Astrocyte (in vitro differentiated cells and primary cell): ENCODE data around the gene NOD1.

Source experiments
- EZH2 ChIP-seq: IDR thresholded peaks from 2 replicates; pipeline ENCODE4 v1.6.1; 2012; ENCODE audit warnings: mild to moderate bottlenecking, low read length, inconsistent platforms; ENCODE audit not compliant: insufficient read depth
- TF ChIP-seq, protein P1 (sequence below): IDR thresholded peaks from 2 replicates; pipeline ENCODE4 v1.5.1; 2011; ENCODE audit warnings: low read depth, mild to moderate bottlenecking, inconsistent platforms, low read length, moderate library complexity; ENCODE audit not compliant: insufficient read depth

DNA sequence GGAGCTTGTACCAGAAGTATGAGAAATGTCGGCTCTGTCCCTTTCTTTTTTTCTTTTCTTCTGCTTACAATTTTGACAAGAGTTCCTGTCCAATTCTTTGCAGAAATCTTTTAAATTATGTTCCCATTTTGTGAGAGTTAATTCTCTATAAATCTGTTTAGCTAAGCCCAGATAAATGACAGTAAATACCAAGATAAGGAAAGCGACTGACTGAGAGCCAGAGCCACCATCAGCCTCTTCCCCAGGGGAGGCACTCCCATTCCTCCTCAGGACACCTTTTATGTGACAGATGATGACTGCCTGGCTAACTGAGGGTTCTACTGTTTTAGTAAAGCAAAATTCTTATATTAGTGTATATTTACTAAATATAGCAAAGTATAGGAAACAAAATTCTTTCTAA is 32.9 kb upstream of the NOD1 start:
- TF ChIP-seq, protein P1, sequence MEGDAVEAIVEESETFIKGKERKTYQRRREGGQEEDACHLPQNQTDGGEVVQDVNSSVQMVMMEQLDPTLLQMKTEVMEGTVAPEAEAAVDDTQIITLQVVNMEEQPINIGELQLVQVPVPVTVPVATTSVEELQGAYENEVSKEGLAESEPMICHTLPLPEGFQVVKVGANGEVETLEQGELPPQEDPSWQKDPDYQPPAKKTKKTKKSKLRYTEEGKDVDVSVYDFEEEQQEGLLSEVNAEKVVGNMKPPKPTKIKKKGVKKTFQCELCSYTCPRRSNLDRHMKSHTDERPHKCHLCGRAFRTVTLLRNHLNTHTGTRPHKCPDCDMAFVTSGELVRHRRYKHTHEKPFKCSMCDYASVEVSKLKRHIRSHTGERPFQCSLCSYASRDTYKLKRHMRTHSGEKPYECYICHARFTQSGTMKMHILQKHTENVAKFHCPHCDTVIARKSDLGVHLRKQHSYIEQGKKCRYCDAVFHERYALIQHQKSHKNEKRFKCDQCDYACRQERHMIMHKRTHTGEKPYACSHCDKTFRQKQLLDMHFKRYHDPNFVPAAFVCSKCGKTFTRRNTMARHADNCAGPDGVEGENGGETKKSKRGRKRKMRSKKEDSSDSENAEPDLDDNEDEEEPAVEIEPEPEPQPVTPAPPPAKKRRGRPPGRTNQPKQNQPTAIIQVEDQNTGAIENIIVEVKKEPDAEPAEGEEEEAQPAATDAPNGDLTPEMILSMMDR: no peak
- no peak for TF ChIP-seq EZH2
